ENCODE results near the gene ACSL6.

ACSL6 gene

GRCh38 chr5:132001647-132002561 lies 9.6 kb downstream of the ACSL6 start:
- H3K4me3 ChIP-seq (ENCODE audit: low read depth, low read length): no peak overlapping the region

- no peak overlapping the region for H3K4me3 ChIP-seq (ENCODE audit: low read depth, low read length)
These were observed 10.6 kb downstream of the ACSL6 start for GRCh38 chr5:132000677-132001453.

GRCh38 chr5:132000241-132000490 lies 11.3 kb downstream of the ACSL6 start:
- no peak overlapping the region for H3K4me3 ChIP-seq (ENCODE audit: low read depth, low read length)

- no peak overlapping the region for H3K4me3 ChIP-seq (ENCODE audit: low read depth, low read length)
These were observed 11.8 kb downstream of the ACSL6 start for GRCh38 chr5:131999441-132000240.

GRCh38 chr5:131999041-131999440 lies 12.4 kb downstream of the ACSL6 start:
- H3K4me3 ChIP-seq (ENCODE audit: low read depth, low read length): no peak overlapping the region

- H3K4me3 ChIP-seq (ENCODE audit: low read depth, low read length): no peak overlapping the region
These were observed 12.9 kb downstream of the ACSL6 start for GRCh38 chr5:131998431-131999040.

GRCh38 chr5:131997727-131998117 lies 13.7 kb downstream of the ACSL6 start:
- no peak overlapping the region for H3K4me3 ChIP-seq (ENCODE audit: low read depth, low read length)

- no peak overlapping the region for H3K4me3 ChIP-seq (ENCODE audit: low read depth, low read length)
These were observed 14.3 kb downstream of the ACSL6 start for GRCh38 chr5:131997026-131997726.

- H3K4me3 ChIP-seq (ENCODE audit: low read depth, low read length): no peak overlapping the region
These were observed 15.0 kb downstream of the ACSL6 start for GRCh38 chr5:131996210-131997025.

GRCh38 chr5:131994533-131995226 lies 16.8 kb downstream of the ACSL6 start:
- no peak overlapping the region for H3K4me3 ChIP-seq (ENCODE audit: low read depth, low read length)

- no peak overlapping the region for H3K4me3 ChIP-seq (ENCODE audit: low read depth, low read length)
These were observed 17.4 kb downstream of the ACSL6 start for GRCh38 chr5:131994090-131994489.

- no peak overlapping the region for H3K4me3 ChIP-seq (ENCODE audit: low read depth, low read length)
These were observed 17.8 kb downstream of the ACSL6 start for GRCh38 chr5:131993676-131994075.

GRCh38 chr5:131992370-131992769 lies 19.1 kb downstream of the ACSL6 start:
- H3K4me3 ChIP-seq (ENCODE audit: low read depth, low read length): no peak overlapping the region

GRCh38 chr5:131991593-131992324 lies 19.7 kb downstream of the ACSL6 start:
- H3K4me3 ChIP-seq (ENCODE audit: low read depth, low read length): no peak overlapping the region

GRCh38 chr5:131990716-131991115 lies 20.7 kb downstream of the ACSL6 start:
- no peak overlapping the region for H3K4me3 ChIP-seq (ENCODE audit: low read depth, low read length)

- no peak overlapping the region for H3K4me3 ChIP-seq (ENCODE audit: low read depth, low read length)
These were observed 22.9 kb downstream of the ACSL6 start for GRCh38 chr5:131988601-131989000.

- H3K4me3 ChIP-seq (ENCODE audit: low read depth, low read length): no peak overlapping the region
These were observed 24.2 kb downstream of the ACSL6 start for GRCh38 chr5:131987251-131987650.

- H3K4me3 ChIP-seq (ENCODE audit: low read depth, low read length): no peak overlapping the region
These were observed 25.1 kb downstream of the ACSL6 start for GRCh38 chr5:131986161-131986912.

Measured in iPS-11a (cell line).